NCI-H526 treated with DMSO at 0.1 percent for 48 hours (cell line): ENCODE data around the gene SRGAP1.

Experiments
- DNase-seq: peaks from one replicate; lab custom pipeline; 2025; lab: John Stamatoyannopoulos, UW

Gene SRGAP1

GRCh38 chr12:63968673-63969072 is 124.2 kb downstream of the SRGAP1 start:
- DNase-seq: no peak

- no peak for DNase-seq
Observed at GRCh38 chr12:63976902-63977395, 132.4 kb downstream of the SRGAP1 start.

GRCh38 chr12:63977441-63977840 is 132.9 kb downstream of the SRGAP1 start:
- no peak for DNase-seq

DNA sequence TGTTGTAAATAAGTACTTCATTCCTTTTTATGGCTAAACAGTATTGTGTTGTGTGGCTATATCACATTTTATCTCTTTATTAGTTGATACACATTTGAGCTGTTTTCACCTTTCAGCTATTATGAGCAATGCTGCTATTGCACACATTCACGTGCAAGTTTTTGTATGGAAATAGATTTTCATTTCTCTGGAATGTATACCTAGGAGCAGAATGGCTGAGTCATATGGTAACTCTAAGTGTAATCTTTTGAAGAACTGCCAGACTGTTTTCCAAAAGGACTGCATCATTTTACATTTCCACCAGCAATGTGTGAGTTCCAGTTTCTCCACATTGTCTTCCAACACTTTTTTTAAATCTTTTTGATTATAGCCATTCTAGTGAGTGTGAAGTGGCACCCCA is 134.0 kb downstream of the SRGAP1 start:
- DNase-seq: no peak

- no peak for DNase-seq
Observed at GRCh38 chr12:63980211-63980610, 135.7 kb downstream of the SRGAP1 start.

GRCh38 chr12:63981343-63981742 is 136.8 kb downstream of the SRGAP1 start:
- no peak for DNase-seq

DNA sequence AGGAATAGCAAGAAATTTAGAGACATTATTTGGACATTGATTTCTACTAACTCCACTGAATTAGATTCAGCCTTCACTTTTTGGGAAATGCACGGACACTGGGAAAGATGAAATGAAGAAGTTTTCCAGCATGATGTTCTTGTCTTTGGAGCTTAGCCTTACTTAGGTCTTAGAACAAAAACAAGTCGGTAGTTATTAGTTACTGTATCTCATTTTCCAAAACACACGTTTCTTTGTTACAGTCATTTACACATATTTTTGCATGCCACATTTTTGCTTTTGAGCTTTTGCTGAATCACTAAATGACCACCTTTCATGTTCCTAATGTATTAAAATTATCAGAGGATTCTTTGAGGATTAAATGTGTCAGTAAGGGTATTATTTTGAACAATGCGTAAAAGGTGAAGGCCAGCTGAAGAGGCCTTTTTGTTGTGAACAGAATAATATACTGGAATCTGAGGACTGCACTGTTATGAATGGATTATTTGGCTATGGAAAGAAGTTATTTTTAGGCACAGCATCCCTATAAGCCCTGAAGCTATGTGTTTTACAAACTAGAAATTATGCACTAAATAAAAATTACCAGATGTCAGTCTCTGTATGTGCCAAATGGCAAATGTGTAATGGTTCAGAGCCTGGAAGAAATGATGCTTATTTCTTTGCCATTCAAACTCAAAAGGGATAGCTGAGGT is 138.2 kb downstream of the SRGAP1 start:
- peak; percentile 56 for DNase-seq

- DNase-seq: no peak
Observed at GRCh38 chr12:63985456-63985855, 141.0 kb downstream of the SRGAP1 start.

GRCh38 chr12:63985945-63986344 is 141.4 kb downstream of the SRGAP1 start:
- no peak for DNase-seq

- DNase-seq: peak; percentile 24
Observed at GRCh38 chr12:63989301-63989845, 144.9 kb downstream of the SRGAP1 start.

DNA sequence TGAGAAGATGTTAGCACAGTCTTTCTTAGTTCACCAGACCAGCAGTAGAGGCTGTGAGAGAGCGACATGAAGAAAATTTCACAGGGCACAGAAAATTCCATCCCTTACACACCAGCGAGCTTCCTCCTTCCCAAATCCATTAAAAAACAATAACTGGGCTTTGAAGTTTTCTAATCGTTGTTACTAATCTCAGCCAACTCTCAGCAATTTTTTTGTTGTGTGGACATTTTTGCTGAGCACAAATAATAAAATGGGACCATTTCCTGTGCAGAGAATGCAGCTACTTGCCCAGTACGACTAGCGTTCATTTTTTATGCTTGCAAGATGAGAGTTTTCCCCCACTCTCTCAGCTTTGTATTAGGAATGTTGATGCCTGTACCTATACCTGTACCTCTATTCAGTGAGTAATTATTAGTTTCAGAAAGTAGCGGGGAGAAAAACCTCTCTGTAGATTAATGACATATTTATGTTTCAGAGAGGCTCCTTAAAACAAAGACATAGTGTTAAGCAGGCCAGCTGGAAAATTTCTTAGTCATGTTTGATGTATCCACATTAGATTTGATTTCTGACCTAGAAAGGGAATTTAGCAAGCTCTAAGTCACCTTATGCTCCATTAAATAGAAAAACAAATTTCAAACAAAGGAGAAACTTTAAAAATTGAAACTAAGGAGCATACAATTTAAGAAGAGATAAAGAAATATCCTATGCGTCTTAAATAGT is 146.5 kb downstream of the SRGAP1 start:
- no peak for DNase-seq

DNA sequence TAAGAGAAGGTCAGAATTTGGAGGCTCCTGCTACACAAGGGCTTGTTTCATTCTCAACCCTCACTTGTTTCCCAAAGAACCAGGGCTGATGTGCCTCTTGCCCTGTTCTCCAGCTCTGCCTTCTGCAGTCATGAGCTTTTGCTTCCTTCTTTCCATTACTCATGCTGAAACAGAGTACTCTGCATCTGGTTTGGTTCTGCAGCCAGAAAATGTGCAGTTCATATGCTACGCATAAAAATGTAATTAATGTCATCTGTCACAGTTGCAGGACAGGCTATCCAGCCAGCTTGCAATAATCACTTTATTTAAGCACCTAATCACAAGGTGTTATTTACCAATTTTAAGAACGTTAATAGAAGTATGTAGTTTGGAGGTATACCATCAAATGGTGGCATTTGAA is 150.2 kb downstream of the SRGAP1 start:
- no peak for DNase-seq

DNA sequence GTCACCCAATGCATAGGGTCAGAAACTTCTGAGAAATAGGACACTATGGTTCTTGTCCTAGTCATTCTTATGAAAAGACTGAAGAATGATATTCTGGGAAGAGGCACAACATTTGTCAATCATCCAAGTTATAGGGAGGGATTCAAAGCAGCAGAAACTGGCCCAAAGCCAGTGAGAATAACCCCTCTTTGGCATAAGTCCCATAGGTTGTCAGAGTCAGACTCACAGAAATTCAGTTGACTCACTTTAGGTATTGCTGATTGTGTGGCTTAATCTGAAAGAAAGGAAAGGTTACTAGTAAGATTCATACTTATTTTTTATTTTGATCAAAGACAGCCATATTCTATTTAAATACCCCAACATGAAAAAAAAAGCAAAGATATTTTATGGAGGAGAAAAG is 151.0 kb downstream of the SRGAP1 start:
- no peak for DNase-seq

GRCh38 chr12:63996556-63996955 is 152.1 kb downstream of the SRGAP1 start:
- no peak for DNase-seq

DNA sequence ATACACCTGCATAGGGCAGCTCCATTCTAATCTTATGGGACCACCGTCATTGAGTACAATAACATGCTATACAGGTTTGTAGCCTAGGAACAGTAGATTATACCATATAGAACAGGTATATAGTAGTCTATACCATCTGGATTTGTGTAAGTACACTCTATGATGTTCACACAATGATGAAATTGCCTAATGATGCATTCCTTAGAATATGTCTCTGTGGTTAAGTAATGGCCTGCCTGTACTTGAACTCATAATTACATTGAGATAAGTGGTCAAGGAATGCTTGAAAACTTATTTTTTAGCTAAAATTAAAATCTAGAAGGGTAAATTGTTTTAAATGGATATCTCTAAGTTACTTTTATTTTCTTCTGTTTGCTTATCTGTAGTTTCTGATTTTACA is 152.7 kb downstream of the SRGAP1 start:
- DNase-seq: no peak

DNA sequence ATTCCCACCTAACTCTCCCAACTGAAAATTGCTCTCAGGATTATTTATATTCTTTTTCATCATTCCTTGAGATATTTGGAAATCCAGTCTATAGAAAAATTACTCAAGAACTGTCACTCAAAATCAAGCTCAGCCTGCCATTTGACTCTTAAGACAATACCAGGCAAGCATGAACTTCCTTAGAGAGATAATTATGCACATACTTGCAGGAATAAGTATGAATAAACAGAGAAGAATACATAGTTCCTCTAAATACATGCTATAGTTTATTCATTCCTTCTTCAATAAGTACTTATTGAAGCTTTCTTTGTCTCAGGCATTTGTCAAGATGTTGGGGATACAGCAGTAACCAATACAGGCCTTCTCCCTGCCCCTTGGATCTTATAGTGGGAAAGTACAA is 154.1 kb downstream of the SRGAP1 start:
- no peak for DNase-seq

DNA sequence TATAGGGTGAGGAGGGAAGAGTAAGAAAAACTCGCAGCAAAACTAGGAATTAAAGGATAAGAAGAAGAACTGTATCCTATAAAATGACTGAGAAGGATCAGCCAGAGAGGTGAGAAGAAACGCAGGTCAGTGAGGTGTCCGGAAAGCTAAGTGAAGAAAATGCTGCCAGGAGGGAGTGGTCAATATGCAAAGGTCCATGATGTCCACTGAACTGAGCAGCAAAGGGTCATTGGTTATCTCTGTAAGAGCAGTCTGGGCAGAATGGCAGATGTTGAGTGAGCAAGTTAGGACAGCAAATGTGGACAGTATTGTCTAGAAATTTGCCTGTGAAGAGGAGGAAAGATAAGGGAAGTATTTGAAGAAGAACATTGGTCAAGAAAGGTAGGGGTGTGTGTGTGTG is 155.4 kb downstream of the SRGAP1 start:
- no peak for DNase-seq

GRCh38 chr12:64001439-64001838 is 156.9 kb downstream of the SRGAP1 start:
- DNase-seq: no peak

GRCh38 chr12:64004641-64005040 is 160.1 kb downstream of the SRGAP1 start:
- DNase-seq: no peak

GRCh38 chr12:64006211-64006825 is 161.8 kb downstream of the SRGAP1 start:
- no peak for DNase-seq

GRCh38 chr12:64007853-64008252 is 163.4 kb downstream of the SRGAP1 start:
- no peak for DNase-seq

GRCh38 chr12:64008596-64008995 is 164.1 kb downstream of the SRGAP1 start:
- DNase-seq: no peak
